ENCODE measurements around the gene ZNF335.

- TF ChIP-seq CTCF (IDR thresholded peaks at IDR 0.05) (no peak), POLR2AphosphoS5 (IDR thresholded peaks at IDR 0.05; ENCODE audit: insufficient read depth in 1 of 2, low read depth in 1 of 2) (no peak), POLR2A (IDR thresholded peaks at IDR 0.05) (no peak)
Measured at GRCh38 chr20:45951925-45952834, 19.8 kb downstream of the ZNF335 start.

Measured in vagina (tissue), 2 donors.